ENCODE data around the gene SLAMF7. TPM values are rescaled to one million over a fixed set of nuclear protein-coding genes. Genes with fewer than 3 reads are reported as not detected.

Gene SLAMF7
- total RNA-seq, 1 experiment from 2014 or later = 2.5 TPM

- no peak for DNase-seq (ENCODE audit: low spot score)
These were observed 6.5 kb downstream of the SLAMF7 start for GRCh38 chr1:160745551-160745950.

DNA sequence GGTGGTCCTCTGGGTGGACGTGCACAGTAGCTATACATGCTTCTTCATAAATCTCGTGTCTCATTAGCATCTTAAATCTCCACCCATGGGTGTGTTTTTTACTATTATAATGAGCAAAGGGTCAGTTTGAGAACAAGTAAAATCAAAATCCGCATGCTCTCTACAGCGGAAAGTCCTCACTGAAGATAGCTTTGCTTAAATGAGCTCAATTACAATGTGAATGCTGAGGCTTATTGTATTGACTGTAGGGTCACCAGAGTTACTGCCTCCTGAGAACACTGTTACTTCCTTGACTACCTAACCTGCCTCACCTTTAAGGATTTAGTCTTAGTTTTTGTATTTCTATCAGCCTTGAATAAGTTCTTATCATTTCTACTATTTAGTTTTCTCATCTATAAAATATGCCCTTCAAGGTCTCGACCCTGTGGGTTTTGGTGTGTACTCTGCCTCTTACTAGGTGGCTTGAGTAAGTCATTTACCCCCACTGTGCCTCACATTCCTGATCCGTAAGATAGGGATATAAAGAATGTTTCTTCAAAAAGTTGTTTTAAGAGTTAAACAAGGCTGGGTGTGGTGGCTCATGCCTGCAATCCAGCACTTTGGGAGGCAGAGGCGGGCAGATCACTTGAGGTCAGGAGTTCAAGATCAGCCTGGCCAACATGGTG lies 7.9 kb downstream of the SLAMF7 start:
- no peak for DNase-seq (ENCODE audit: low spot score)

DNA sequence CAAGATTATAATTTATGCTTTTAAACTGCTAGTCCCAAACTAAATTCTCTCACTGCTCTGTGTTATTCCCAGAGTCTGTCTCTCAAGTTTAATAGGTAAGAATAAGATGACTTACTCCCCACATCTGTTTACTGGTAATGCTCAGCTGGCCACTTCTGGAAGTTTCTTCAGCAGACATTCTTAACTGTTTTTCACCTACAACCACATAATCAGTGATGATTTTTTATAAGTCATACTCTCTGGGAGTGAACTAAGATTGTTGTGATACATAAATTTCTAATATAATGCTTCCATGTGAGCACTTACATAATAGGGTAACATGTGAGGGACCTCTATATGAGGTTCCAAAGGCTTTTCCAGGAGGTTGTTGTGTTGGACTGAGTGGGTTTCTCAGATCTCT lies 8.7 kb downstream of the SLAMF7 start:
- DNase-seq (ENCODE audit: low spot score) = no peak

DNA sequence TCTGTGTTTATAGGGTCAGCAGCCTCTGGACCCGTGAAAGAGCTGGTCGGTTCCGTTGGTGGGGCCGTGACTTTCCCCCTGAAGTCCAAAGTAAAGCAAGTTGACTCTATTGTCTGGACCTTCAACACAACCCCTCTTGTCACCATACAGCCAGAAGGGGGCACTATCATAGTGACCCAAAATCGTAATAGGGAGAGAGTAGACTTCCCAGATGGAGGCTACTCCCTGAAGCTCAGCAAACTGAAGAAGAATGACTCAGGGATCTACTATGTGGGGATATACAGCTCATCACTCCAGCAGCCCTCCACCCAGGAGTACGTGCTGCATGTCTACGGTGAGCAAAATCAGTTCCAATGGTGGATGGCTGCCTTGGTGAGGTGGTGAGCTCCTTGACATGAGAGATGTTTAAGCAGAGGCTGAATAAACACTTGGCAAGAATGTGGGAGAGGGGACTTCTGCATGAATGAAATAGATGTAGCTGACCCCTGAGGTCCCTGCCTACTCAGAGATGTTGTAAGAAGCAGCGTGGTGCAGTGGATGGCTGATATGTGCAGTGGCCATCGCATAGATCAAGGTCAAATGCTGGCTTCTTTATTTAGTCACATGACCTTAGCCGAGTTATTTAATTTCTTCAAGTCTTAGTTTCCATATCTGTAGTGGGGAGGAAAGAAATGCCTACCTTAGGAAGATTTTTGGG lies 9.3 kb downstream of the SLAMF7 start:
- no peak for DNase-seq (ENCODE audit: low spot score)

GRCh38 chr1:160748878-160749269 lies 9.8 kb downstream of the SLAMF7 start:
- no peak for DNase-seq (ENCODE audit: low spot score)

GRCh38 chr1:160750608-160751007 lies 11.6 kb downstream of the SLAMF7 start:
- no peak for DNase-seq (ENCODE audit: low spot score)

- no peak for DNase-seq (ENCODE audit: low spot score)
These were observed 13.4 kb downstream of the SLAMF7 start for GRCh38 chr1:160752406-160752805.

- no peak for DNase-seq (ENCODE audit: low spot score)
These were observed 13.9 kb downstream of the SLAMF7 start for GRCh38 chr1:160752924-160753323.

DNA sequence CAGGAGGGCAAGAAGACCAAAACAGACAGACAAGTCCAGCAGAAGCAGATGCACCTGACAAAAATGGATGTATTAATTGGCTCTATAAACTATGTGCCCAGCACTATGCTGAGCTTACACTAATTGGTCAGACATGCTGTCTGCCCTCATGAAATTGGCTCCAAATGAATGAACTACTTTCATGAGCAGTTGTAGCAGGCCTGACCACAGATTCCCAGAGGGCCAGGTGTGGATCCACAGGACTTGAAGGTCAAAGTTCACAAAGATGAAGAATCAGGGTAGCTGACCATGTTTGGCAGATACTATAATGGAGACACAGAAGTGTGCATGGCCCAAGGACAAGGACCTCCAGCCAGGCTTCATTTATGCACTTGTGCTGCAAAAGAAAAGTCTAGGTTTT lies 14.5 kb downstream of the SLAMF7 start:
- DNase-seq (ENCODE audit: low spot score) = no peak

DNA sequence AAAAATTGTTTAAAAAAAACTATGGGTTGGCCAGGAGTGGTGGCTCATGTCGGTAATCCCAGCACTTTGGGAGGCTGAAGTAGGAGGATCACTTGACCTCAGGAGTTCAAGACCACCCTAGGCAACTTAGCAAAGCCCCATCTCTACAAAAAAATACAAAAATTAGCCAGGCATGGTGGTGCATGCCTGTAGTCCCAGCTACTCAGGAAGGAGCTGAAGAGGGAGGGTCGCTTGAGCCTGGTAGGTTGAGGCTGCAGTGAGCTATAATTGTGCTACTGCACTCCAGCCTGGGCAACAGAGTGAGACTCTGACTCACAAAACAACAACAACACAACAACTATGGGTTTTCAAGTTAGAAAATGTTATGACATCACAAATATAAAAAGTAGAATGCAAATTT lies 16.4 kb downstream of the SLAMF7 start:
- DNase-seq (ENCODE audit: low spot score) = no peak

DNA sequence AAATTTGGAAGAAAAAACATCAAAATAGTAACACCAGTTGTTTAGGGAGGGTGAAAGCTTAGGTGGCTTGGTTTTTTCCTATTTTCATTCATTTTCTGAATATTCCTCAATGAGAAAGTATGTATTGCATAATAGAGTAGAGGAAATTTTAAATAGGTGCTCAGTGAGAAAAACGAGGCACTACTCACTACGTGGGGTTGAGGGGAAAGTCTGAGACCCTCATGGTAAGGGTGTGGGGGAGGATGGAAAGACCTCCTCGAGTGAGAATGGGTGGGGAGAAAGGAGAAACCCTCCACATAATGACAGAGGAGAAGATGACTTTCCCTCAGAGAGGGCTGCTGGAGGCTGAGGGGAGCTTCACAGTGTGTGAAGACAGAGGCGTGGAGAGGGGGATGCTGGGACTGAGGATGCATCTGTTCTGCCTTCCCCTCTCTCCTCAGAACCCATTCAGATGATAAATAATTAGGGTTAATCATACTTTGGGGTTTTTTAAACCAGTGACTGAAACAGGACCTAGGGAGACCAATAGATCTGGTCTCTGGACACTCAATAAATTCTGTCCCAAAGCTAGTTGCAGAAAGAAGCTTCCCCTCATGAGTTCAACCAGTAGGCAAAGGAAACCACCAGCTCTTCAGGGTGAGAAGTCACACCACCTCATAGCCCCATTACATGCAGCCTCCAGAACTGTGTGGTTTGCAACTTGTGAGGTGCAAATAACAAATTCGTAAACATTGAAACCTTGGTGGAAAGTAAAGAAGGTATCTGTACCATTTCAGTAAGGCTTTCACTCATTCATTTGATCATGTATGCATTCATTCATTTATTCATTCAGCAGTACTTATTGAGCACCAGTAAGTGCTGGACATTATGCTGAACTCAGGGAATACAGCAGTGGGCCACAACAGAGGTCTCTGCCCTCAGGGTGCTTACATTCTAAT lies 17.1 kb downstream of the SLAMF7 start:
- no peak for DNase-seq (ENCODE audit: low spot score)

DNA sequence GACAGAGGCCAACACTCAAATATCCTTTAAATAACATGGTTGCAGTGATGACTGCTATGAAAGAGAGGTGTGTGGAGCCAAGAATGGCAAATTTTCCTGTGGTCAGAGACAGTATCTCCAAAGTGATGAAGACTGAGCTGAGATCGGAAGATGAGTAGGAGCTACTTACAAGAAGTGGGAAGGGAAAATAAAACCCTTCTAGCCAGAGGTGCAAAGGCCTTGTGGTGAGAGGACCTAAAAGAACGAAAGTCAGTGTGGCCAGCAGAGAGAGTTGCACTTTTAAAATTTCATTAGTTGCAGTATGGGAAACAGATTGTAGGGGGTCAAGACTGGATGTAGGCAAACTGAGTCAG lies 17.8 kb downstream of the SLAMF7 start:
- DNase-seq (ENCODE audit: low spot score) = no peak

- DNase-seq (ENCODE audit: low spot score) = no peak
These were observed 19.5 kb downstream of the SLAMF7 start for GRCh38 chr1:160758521-160758920.

- DNase-seq (ENCODE audit: low spot score) = no peak
These were observed 20.7 kb downstream of the SLAMF7 start for GRCh38 chr1:160759740-160760139.

- no peak for DNase-seq (ENCODE audit: low spot score)
These were observed 22.0 kb downstream of the SLAMF7 start for GRCh38 chr1:160761046-160761445.

- no peak for DNase-seq (ENCODE audit: low spot score)
These were observed 22.8 kb downstream of the SLAMF7 start for GRCh38 chr1:160761886-160762285.

GRCh38 chr1:160763993-160764392 lies 24.9 kb downstream of the SLAMF7 start:
- no peak for DNase-seq (ENCODE audit: low spot score)

GRCh38 chr1:160767395-160768294 lies 28.6 kb downstream of the SLAMF7 start:
- DNase-seq (ENCODE audit: low spot score) = no peak

GRCh38 chr1:160768295-160768657 lies 29.2 kb downstream of the SLAMF7 start:
- peak; percentile 65 for DNase-seq (ENCODE audit: low spot score)

DNA sequence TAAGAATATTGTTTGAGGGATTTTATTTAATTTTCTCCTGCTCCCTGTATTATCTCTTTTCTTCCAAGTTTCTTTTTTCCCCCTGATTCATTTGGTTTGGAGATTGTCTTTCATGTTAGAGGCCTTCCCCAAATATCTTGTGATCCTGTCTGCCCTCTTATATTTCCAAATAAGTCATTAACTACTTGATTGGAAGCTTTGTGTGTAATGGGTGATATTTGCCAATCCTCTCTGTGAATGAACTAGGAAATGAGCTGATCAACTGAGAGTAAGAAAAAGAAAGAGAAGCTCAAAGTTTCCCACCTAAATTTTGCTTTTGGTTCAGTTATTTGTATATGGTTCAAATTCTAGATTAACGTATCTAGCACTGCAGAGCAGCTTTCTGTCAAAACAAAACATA lies 33.3 kb downstream of the SLAMF7 start:
- DNase-seq (ENCODE audit: low spot score) = no peak

DNA sequence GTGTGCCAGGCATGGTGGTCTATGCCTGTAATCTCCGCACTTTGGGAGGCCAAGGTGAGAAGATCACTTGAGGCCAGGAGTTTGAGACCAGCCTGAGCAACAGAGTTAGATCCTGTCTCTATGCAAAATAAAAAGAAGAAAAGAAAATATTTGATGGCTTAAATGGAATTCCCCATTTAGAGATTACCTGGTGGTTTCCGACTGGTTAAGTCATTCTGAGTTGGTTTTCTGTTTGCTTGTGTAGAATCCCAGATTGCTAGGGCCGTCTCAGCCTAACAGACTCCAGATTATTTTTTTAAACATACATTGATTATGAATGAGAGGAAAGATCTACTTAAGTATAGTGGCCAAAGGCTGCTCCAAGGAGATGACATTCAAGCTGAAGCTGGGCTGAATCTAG lies 34.0 kb downstream of the SLAMF7 start:
- no peak for DNase-seq (ENCODE audit: low spot score)

Data from H4 (cell line).